Activated B cell treated with CpG ODN at 0.5 μM for 24 hours (primary cell): ENCODE data around the gene DMBT1. TPM values are rescaled to one million over a fixed set of nuclear protein-coding genes. Genes with fewer than 3 reads are reported as not detected.

Source experiments
- ATAC-seq: fragments of 200-7000 bp; cut with Tn5 transposase; one replicate; pipeline ENCODE4 v1.10.0; 2021; ENCODE audit warnings: low read depth, mild to moderate bottlenecking, moderate library complexity
- CTCF ChIA-PET: fragments of 350-600 bp; sonication (Branson Sonifier 250); formaldehyde crosslinking; loops from one replicate; lab custom pipeline; 2021; ENCODE audit warnings: antibody characterized with exemption; lab: Charles Lee
- POLR2A ChIA-PET: fragments of 350-600 bp; sonication (Branson Sonifier 250); formaldehyde crosslinking; loops from one replicate; lab custom pipeline; 2021; ENCODE audit warnings: antibody characterized with exemption; lab: Charles Lee
- DNase-seq: peaks from one replicate; pipeline ENCODE4 v3.0.0; 2022
- H3K27ac Mint-ChIP-seq: one replicate; pipeline ENCODE4 v1.8.0; 2020; ENCODE audit warnings: mixed read lengths
- H3K27me3 Mint-ChIP-seq: one replicate; pipeline ENCODE4 v1.8.0; 2021; ENCODE audit warnings: mixed read lengths
- H3K36me3 Mint-ChIP-seq: one replicate; pipeline ENCODE4 v1.8.0; 2021; ENCODE audit warnings: low read depth, mixed read lengths
- H3K4me1 Mint-ChIP-seq: one replicate; pipeline ENCODE4 v1.8.0; 2021; ENCODE audit warnings: mixed read lengths
- H3K4me3 Mint-ChIP-seq: one replicate; pipeline ENCODE4 v1.8.0; 2020; ENCODE audit warnings: mild to moderate bottlenecking, mixed read lengths
- H3K9me3 Mint-ChIP-seq: one replicate; pipeline ENCODE4 v1.8.0; 2020; ENCODE audit warnings: mixed read lengths
- intact Hi-C: fragments of 100-400 bp; cut with micrococcal nuclease; formaldehyde crosslinking; loops from one replicate; pipeline ENCODE4 v1.15.1; 2024
- total RNA-seq: library from RNA; stranded (reverse); gene quantifications from 2 replicates; pipeline ENCODE4 v1.2.3, GENCODE V29; 2022
- TF ChIP-seq, protein P1 (sequence below): fragments of 200-600 bp; IDR thresholded peaks from one replicate; pipeline ENCODE4 v1.8.0; 2022; ENCODE audit warnings: antibody characterized with exemption, mild to moderate bottlenecking

Gene DMBT1
- total RNA-seq, 1 donor from 2014 or later = not detected

DNA sequence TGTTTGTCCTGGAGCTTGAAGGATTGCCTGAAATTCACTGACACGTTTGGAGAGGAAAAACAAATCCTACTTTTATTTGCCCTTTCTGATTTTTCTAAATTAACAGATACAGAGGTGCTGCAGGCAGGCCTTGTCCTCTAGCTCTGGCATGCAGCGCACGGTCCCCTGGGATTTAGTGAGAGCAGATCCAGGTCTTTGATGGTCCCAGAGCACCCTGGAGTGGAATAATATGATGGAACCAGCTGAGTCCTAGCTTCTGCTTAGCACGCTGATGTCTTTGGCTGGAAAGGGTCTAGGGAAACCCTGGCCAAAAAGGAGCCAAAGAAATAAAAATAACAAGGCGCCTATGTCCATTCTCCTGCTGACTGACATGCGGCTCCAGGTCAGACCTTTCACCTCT lies 98.6 kb downstream of the DMBT1 start:
- Mint-ChIP-seq H3K4me1 (no peaks in the 10 kb centered on the region), H3K27me3 (no peaks in the 10 kb centered on the region), H3K36me3 (no peaks in the 10 kb centered on the region), H3K4me3 (no peak overlapping the region), H3K27ac (no peak overlapping the region), H3K9me3 (no peaks in the 10 kb centered on the region)
- ChIA-PET CTCF (no interaction called here), POLR2A (no interaction called here)
- TF ChIP-seq, protein P1, sequence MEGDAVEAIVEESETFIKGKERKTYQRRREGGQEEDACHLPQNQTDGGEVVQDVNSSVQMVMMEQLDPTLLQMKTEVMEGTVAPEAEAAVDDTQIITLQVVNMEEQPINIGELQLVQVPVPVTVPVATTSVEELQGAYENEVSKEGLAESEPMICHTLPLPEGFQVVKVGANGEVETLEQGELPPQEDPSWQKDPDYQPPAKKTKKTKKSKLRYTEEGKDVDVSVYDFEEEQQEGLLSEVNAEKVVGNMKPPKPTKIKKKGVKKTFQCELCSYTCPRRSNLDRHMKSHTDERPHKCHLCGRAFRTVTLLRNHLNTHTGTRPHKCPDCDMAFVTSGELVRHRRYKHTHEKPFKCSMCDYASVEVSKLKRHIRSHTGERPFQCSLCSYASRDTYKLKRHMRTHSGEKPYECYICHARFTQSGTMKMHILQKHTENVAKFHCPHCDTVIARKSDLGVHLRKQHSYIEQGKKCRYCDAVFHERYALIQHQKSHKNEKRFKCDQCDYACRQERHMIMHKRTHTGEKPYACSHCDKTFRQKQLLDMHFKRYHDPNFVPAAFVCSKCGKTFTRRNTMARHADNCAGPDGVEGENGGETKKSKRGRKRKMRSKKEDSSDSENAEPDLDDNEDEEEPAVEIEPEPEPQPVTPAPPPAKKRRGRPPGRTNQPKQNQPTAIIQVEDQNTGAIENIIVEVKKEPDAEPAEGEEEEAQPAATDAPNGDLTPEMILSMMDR = no peak
- ATAC-seq (no peak), DNase-seq (no peak)
- intact Hi-C loops = no loop called here

DNA sequence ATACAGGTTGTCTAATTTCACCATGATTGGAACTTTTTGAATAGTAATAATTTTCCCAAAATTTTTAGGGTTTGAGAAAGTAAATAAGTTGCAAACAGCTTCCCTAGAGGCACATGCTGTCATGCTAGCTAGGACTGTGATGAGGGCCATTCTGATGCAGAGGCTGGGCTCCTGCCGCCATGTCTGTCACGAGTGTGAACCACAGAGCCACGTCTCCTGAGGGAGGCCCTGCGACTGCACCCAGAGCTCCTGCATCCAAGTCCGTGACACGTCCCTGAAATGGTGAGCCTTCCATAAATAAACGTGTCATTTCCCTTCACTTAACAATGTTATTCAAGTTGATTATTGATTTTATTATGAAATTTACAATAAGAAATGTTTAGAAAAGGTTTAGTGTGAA lies 99.1 kb downstream of the DMBT1 start:
- TF ChIP-seq, protein P1 = no peak
- H3K27ac Mint-ChIP-seq = no peak overlapping the region
- ChIA-PET POLR2A (no interaction called here), CTCF (no interaction called here)
- H3K9me3 Mint-ChIP-seq = no peaks in the 10 kb centered on the region
- no peaks in the 10 kb centered on the region for H3K27me3 Mint-ChIP-seq
- no peak for DNase-seq
- intact Hi-C loops = no loop called here
- no peaks in the 10 kb centered on the region for H3K4me1 Mint-ChIP-seq
- no peak for ATAC-seq
- no peak overlapping the region for H3K4me3 Mint-ChIP-seq
- H3K36me3 Mint-ChIP-seq = no peaks in the 10 kb centered on the region

DNA sequence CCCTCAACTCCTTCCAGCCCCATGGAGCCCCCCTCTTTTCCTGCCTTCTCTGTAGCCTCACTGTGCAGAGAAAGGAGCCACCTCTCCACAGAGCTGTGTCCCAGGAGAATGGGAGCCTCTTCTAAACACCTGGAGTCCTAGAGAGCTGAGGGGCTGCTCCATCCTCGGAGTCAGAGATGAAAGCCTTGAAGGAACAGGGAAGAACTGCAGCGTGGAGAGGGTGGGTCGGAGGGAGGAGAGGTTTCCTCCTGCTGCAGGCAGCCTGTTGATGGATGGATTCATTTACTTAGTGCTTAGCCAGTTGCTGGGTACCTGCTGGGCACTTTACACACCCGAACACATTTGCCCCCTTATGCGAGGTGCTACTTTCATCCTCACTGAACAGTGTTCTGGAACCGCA lies 100.1 kb downstream of the DMBT1 start:
- Mint-ChIP-seq H3K4me1 (no peaks in the 10 kb centered on the region), H3K27me3 (no peaks in the 10 kb centered on the region), H3K4me3 (no peak overlapping the region), H3K9me3 (no peaks in the 10 kb centered on the region), H3K27ac (no peak overlapping the region), H3K36me3 (no peaks in the 10 kb centered on the region)
- intact Hi-C loops = no loop called here
- DNase-seq (no peak), ATAC-seq (no peak)
- ChIA-PET POLR2A (no interaction called here), CTCF (no interaction called here)
- TF ChIP-seq, protein P1 = no peak

- no peaks in the 10 kb centered on the region for H3K36me3 Mint-ChIP-seq
- H3K27ac Mint-ChIP-seq = no peak overlapping the region
- H3K4me3 Mint-ChIP-seq = no peak overlapping the region
- POLR2A ChIA-PET = no interaction called here
- no peaks in the 10 kb centered on the region for H3K4me1 Mint-ChIP-seq
- TF ChIP-seq, protein P1 = no peak
- intact Hi-C loops = no loop called here
- ATAC-seq (no peak), DNase-seq (no peak)
- peaks cover 1% of the 10 kb centered on the region for H3K27me3 Mint-ChIP-seq
- CTCF ChIA-PET = no interaction called here
- no peaks in the 10 kb centered on the region for H3K9me3 Mint-ChIP-seq
Observed at GRCh38 chr10:122662231-122662630, 101.7 kb downstream of the DMBT1 start.

DNA sequence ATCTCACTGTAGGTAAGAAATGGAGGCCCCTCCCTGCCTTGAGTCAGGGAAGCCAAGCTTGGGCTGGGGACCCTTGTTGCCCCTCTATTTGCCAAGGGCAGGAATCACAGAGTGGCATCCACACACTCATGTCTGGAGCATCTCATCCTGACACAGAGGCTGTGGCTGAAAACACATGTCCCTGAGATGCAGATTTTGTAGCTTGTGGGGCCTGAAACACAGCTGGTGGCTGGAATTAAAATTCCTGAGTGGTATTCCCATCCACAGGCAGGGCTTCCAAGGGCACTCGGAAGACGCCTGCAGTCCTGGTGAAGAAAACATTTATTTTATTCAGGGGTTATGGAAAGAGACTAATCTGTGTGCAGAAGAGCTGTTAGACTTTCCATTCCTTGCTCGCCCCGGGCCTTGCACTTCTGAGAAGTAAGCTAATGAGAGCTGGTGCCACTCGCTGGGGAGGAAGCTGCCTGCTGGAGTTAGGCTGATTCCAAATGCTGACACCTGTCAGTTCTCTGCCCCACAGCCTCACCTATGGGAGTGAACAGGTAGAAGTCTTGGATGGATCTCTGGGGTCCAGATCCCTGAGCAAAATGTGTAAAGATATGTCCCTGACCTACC lies 103.1 kb downstream of the DMBT1 start:
- ATAC-seq = no peak
- peaks cover 5% of the 10 kb centered on the region for H3K27me3 Mint-ChIP-seq
- no peak overlapping the region for H3K4me3 Mint-ChIP-seq
- TF ChIP-seq, protein P1 = no peak
- intact Hi-C loops = no loop called here
- no peak for DNase-seq
- H3K4me1 Mint-ChIP-seq = no peaks in the 10 kb centered on the region
- CTCF ChIA-PET = no interaction called here
- POLR2A ChIA-PET = no interaction called here
- H3K9me3 Mint-ChIP-seq = no peaks in the 10 kb centered on the region
- H3K36me3 Mint-ChIP-seq = no peaks in the 10 kb centered on the region
- H3K27ac Mint-ChIP-seq = no peak overlapping the region
